Testis (tissue), 3 donors: ENCODE results near the gene PRKCA. TPM values are rescaled to one million over a fixed set of nuclear protein-coding genes. Genes with fewer than 3 reads are reported as not detected.

Source experiments
- DNase-seq: peaks from one replicate; pipeline ENCODE4 v3.0.0-alpha.2; 2019
- H3K27ac ChIP-seq, 2 donors: fragments of 200-600 bp; sonication (generic); one replicate each; pipeline ENCODE4 v1.5.1; 2019
- H3K27me3 ChIP-seq: fragments of 200-600 bp; sonication (generic); one replicate; pipeline ENCODE4 v1.5.1; 2019
- H3K36me3 ChIP-seq: fragments of 200-600 bp; sonication (generic); one replicate; pipeline ENCODE4 v1.5.1; 2017; ENCODE audit warnings: low read depth; ENCODE audit errors: missing control alignments
- H3K4me1 ChIP-seq: fragments of 200-600 bp; sonication (generic); one replicate; pipeline ENCODE4 v1.5.1; 2019
- H3K4me3 ChIP-seq, 2 donors: fragments of 200-600 bp; sonication (generic); one replicate each; pipeline ENCODE4 v1.5.1; 2017 to 2019
- H3K9me3 ChIP-seq: fragments of 200-600 bp; sonication (generic); one replicate; pipeline ENCODE4 v1.5.1; 2017
- POLR2A ChIP-seq: fragments of 450-650 bp; IDR thresholded peaks from one replicate; pipeline ENCODE4 v1.6.1; 2017; ENCODE audit warnings: antibody characterized with exemption, mild to moderate bottlenecking, moderate library complexity
- WGBS, 2 donors: methylation state at CpG; one replicate each; pipeline ENCODE4 v1.1.5; 2018; 5-methylcytosine and 5-hydroxymethylcytosine counted together
- intact Hi-C: fragments of 100-400 bp; cut with DNase I; formaldehyde crosslinking; loops from one replicate; pipeline ENCODE4 v1.15.1; 2023; ENCODE audit warnings: low total_unique reads
- polyA plus RNA-seq: library from polyadenylated mRNA; stranded (reverse); fragments of 350-450 nt; fragmentation: Illumina TruSeq; extraction: RNeasy Lipid Tissue Mini Kit (QIAGEN cat#74804); gene quantifications from one replicate; pipeline ENCODE4 v1.2.3, GENCODE V29; 2014; ENCODE audit warnings: low read depth, low replicate concordance; ENCODE audit not compliant: insufficient read depth
- total RNA-seq, 2 donors: library from RNA; depleted of rRNA; stranded (reverse); fragments of >200 nt; gene quantifications; one replicate each; pipeline ENCODE4 v1.2.3, GENCODE V29; 2016
- TF ChIP-seq, protein P1 (sequence below), 3 experiments: fragments of 450-650 bp in 2 of 3; fragments of 200-600 bp in 1 of 3; sonication (generic) in 1 of 3; IDR thresholded peaks; one replicate each; pipeline ENCODE4 v1.5.1; 2016 to 2019; ENCODE audit warnings: antibody characterized with exemption in 3 of 3, mild to moderate bottlenecking in 2 of 3, moderate library complexity in 1 of 3

PRKCA gene
- total and polyA plus RNA-seq, 3 donors from 2014 or later, result 6.8 to 22.9 (median 15.4) TPM

GRCh38 chr17:66803474-66803951, 501.1 kb downstream of the PRKCA start:
- 85 to 86% methylated on average over 19 of the region's 19 CpGs for WGBS, 2 donors
- H3K27me3 ChIP-seq, result no peaks in the 10 kb centered on the region
- H3K27ac ChIP-seq, result no peak overlapping the region
- no peak for DNase-seq
- H3K36me3 ChIP-seq, result no peaks in the 10 kb centered on the region
- intact Hi-C loops, result no loop called here
- TF ChIP-seq POLR2A, result no peak
- TF ChIP-seq, protein P1, sequence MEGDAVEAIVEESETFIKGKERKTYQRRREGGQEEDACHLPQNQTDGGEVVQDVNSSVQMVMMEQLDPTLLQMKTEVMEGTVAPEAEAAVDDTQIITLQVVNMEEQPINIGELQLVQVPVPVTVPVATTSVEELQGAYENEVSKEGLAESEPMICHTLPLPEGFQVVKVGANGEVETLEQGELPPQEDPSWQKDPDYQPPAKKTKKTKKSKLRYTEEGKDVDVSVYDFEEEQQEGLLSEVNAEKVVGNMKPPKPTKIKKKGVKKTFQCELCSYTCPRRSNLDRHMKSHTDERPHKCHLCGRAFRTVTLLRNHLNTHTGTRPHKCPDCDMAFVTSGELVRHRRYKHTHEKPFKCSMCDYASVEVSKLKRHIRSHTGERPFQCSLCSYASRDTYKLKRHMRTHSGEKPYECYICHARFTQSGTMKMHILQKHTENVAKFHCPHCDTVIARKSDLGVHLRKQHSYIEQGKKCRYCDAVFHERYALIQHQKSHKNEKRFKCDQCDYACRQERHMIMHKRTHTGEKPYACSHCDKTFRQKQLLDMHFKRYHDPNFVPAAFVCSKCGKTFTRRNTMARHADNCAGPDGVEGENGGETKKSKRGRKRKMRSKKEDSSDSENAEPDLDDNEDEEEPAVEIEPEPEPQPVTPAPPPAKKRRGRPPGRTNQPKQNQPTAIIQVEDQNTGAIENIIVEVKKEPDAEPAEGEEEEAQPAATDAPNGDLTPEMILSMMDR (IDR thresholded peaks at IDR 0.05), result no peak
- H3K9me3 ChIP-seq, result no peaks in the 10 kb centered on the region
- H3K4me1 ChIP-seq, result no peaks in the 10 kb centered on the region
- H3K4me3 ChIP-seq, result no peak overlapping the region

- TF ChIP-seq, protein P1 (IDR thresholded peaks at IDR 0.05), result no peak
- no peak for TF ChIP-seq POLR2A
- no peaks in the 10 kb centered on the region for H3K9me3 ChIP-seq
- intact Hi-C loops, result no loop called here
- no peaks in the 10 kb centered on the region for H3K27me3 ChIP-seq
- 75 to 90% methylated on average over 10 of the region's 10 CpGs for WGBS, 2 donors
- H3K27ac ChIP-seq, result no peak overlapping the region
- no peak overlapping the region for H3K4me3 ChIP-seq
- H3K4me1 ChIP-seq, result no peaks in the 10 kb centered on the region
- H3K36me3 ChIP-seq, result no peaks in the 10 kb centered on the region
- no peak for DNase-seq
Observed at GRCh38 chr17:66805567-66805966, 503.2 kb downstream of the PRKCA start.

DNA sequence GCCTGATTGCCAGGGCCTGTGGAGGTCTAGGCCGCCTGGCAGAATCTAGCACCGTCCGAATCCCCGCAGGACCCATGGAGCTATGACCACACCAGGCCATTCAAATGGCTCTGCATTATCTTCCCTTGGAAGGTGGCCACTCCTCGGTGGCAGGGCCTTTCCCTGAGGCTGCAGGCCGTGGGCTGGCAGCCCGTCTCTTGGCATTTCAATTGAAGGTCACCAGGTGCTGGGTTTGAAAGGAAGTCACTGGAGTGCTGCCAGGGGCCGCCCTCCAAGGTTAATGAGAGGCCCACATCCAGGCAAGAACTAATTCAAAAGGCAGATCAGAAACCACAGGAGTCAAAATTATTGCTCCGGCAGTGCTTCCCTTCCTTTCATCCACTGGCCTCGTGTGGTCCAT, 504.8 kb downstream of the PRKCA start:
- WGBS, 2 donors, result 59 to 69% methylated on average over 8 to 10 of the region's 10 CpGs
- no peak for DNase-seq

GRCh38 chr17:66809408-66809807, 507.0 kb downstream of the PRKCA start:
- no peak for DNase-seq
- Histone ChIP-seq H3K4me1 (no peaks in the 10 kb centered on the region), H3K27ac (no peak overlapping the region), H3K27me3 (no peaks in the 10 kb centered on the region), H3K9me3 (no peaks in the 10 kb centered on the region), H3K4me3 (no peak overlapping the region), H3K36me3 (no peaks in the 10 kb centered on the region)
- intact Hi-C loops, result no loop called here
- 82 to 89% methylated on average over 5 of the region's 5 CpGs for WGBS, 2 donors
- no peak for TF ChIP-seq POLR2A
- TF ChIP-seq, protein P1 (IDR thresholded peaks at IDR 0.05), result no peak

More for the DNA sequence above, 504.8 kb downstream of the PRKCA start:
- TF ChIP-seq, protein P1 (IDR thresholded peaks at IDR 0.05), result no peak
- no peak for TF ChIP-seq POLR2A
- no peaks in the 10 kb centered on the region for H3K27me3 ChIP-seq
- intact Hi-C loops, result no loop called here
- H3K9me3 ChIP-seq, result no peaks in the 10 kb centered on the region
- H3K4me1 ChIP-seq, result no peaks in the 10 kb centered on the region
- H3K4me3 ChIP-seq, result no peak overlapping the region
- no peaks in the 10 kb centered on the region for H3K36me3 ChIP-seq
- H3K27ac ChIP-seq, result no peak overlapping the region

GRCh38 chr17:66810951-66811682, 508.7 kb downstream of the PRKCA start:
- no peaks in the 10 kb centered on the region for H3K27me3 ChIP-seq
- TF ChIP-seq, protein P1 (IDR thresholded peaks at IDR 0.05), result no peak
- no peak for TF ChIP-seq POLR2A
- H3K9me3 ChIP-seq, result no peaks in the 10 kb centered on the region
- no peaks in the 10 kb centered on the region for H3K4me1 ChIP-seq
- no peak overlapping the region for H3K27ac ChIP-seq
- DNase-seq, result no peak
- H3K36me3 ChIP-seq, result no peaks in the 10 kb centered on the region
- intact Hi-C loops, result no loop called here
- no peak overlapping the region for H3K4me3 ChIP-seq
- WGBS, 2 donors, result 86 to 91% methylated on average over 12 of the region's 12 CpGs
